HT-29 (cell line): ENCODE measurements around the gene KCTD17. TPM values are rescaled to one million over a fixed set of nuclear protein-coding genes. Genes with fewer than 3 reads are reported as not detected.

Source experiments
- DNase-seq: peaks from one replicate; pipeline ENCODE4 v3.0.0-alpha.2; 2015; ENCODE audit warnings: low spot score
- total RNA-seq: library from RNA; depleted of rRNA; stranded (reverse); fragments of >200 nt; shearing (Covaris generic); gene quantifications from 2 replicates; pipeline ENCODE4 v1.2.3, GENCODE V29; 2014; rRNA removed

Gene KCTD17, protein sequence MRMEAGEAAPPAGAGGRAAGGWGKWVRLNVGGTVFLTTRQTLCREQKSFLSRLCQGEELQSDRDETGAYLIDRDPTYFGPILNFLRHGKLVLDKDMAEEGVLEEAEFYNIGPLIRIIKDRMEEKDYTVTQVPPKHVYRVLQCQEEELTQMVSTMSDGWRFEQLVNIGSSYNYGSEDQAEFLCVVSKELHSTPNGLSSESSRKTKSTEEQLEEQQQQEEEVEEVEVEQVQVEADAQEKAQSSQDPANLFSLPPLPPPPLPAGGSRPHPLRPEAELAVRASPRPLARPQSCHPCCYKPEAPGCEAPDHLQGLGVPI
- 5.5 and 11.1 TPM in 2 replicates for total RNA-seq

- DNase-seq, result peak; percentile 19
These were observed at the start of gene KCTD17 for GRCh38 chr22:37051391-37052385. Gene KCTD17, plus strand, starts transcription at chr22:37051742. Its CDS starts 19 bp downstream, at chr22:37051761.

DNA sequence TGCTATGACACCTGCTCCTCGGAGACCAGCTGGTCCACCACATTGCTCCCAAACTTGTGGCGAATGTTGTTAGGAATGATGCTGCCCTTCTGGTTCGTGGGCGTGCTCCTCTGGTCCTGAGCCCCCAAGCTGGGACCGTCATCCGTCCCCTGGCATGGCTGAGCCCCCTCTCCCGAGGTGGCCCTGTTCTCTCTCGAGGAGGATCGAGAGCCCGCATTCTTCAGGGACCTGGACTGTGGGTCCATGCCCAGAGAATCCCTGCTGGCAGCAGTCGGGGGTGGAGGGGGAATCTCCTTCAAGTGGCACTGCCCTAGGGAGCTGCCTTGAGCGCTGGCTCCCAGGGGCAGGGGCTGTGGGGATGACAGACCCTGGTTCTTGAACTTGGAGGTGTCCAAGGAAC is 49.7 kb upstream of the KCTD17 start:
- no peak for DNase-seq

DNA sequence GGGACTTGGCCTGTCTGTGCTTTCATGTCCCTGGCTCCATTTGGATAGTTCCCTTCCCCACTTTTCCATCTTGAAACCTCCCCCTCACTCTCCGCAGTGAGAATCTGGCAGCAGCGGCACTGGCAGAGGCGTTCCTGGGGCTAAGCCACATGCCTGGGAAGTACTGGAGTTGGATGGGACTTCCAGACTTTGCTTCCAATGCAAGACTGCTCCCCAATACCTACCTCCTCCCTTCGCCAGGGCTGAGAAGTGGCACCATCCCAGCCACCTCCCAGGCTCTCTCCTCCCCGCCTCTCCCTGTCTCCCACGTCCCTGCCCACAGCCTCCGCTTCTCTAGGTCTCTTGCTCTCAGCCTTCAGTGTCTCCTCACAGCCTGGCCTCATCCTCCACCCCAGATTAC is 48.9 kb upstream of the KCTD17 start:
- DNase-seq, result no peak

DNA sequence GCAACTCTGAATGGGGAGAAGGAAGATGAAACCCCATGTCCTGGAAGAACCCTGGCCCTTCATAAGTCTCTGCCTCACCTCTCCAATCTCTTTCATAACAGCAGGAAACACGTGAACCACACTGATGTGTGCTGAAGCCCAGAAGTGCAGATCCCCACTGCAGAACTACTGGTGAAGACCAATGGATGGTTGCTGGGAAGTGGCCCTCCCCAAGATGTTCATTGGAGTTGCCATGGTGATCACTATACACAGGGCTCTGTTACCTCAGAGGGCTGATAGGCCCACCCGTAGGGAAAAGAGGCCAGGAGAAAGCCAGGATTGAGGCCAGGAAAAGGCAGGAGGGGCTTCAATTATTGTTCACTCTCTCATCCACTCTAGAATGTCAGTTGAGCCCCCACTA is 43.9 kb upstream of the KCTD17 start:
- no peak for DNase-seq

DNA sequence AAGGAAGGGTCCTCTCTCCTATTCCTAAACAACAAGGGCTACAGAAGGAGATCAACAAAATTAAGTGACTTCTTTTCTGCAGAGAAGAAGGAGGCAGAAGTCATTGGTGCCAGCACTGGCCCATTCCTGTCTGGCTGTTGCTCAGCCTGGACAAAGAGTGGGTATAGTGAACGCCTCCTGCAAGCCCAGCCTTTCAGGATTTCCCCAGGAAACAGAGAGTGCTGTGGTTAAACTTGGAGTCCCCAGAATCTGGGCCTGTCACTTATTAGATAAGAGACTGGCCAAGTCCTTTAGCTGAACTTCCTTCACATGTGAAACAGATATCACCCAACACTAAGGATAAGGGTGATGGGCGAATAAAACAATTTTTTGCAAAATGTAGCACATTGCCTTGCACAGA is 43.2 kb upstream of the KCTD17 start:
- DNase-seq, result no peak

GRCh38 chr22:37009490-37009889 is 42.1 kb upstream of the KCTD17 start:
- no peak for DNase-seq

DNA sequence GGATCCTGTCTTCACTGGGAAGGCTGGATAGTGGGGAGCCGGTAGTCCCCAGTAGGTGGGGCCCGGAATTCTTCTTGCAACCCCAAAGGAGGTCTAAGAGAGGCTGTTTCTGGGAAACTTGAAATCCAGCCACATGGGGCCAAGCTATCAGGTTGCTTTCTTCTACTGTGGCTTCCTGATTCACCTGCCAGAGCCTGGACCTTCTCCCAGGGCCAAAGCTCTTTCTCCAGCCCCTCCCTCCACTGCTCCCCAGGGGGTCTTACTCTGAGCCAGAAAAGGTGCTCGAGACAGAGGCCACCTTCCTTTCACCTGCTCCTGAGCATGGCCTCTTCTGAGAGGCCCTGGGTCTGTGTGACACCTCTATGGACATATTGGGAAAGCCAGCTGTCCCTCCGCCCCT is 41.4 kb upstream of the KCTD17 start:
- no peak for DNase-seq

DNA sequence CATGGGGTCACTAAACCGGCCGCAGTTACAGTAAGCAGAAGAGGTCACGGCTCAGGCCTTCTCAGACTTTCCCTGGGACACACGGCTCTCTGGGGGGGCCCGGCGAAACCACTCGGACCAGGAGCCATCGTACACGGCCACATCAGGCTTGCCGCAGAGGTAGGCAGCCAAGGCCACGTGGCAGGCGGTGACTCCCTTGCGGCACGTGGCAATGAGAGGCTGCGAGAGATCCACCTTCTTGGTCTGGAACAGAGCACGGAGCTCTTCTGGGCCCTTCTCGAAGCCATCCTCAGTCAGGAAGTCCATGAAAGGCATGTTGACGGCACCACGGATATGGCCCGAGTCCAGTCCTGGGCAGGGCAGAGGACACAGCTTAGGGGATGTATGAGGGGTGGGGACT is 40.6 kb upstream of the KCTD17 start:
- DNase-seq, result no peak

DNA sequence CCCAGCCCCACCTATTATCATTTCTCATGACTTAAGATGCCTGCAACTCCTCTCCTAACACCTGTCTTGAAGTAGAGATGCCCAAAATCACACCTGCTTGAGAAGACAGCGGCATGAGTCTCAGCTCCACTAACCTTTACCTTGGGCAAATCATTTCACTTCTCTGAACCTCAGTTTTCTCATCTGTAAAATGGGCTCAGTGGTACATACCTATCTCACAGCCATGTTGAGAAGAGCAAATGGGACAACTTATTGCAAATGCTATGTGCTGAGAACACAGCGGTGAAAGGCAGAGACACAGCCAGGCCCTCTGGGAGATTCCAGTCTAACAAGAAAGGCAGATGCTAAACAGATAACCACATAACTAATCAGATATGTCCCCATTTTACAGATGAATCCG is 40.1 kb upstream of the KCTD17 start:
- no peak for DNase-seq

- DNase-seq, result no peak
These were observed 39.2 kb upstream of the KCTD17 start for GRCh38 chr22:37012262-37012904.

- no peak for DNase-seq
These were observed 38.6 kb upstream of the KCTD17 start for GRCh38 chr22:37012956-37013355.

GRCh38 chr22:37014415-37014806 is 37.1 kb upstream of the KCTD17 start:
- DNase-seq, result no peak

DNA sequence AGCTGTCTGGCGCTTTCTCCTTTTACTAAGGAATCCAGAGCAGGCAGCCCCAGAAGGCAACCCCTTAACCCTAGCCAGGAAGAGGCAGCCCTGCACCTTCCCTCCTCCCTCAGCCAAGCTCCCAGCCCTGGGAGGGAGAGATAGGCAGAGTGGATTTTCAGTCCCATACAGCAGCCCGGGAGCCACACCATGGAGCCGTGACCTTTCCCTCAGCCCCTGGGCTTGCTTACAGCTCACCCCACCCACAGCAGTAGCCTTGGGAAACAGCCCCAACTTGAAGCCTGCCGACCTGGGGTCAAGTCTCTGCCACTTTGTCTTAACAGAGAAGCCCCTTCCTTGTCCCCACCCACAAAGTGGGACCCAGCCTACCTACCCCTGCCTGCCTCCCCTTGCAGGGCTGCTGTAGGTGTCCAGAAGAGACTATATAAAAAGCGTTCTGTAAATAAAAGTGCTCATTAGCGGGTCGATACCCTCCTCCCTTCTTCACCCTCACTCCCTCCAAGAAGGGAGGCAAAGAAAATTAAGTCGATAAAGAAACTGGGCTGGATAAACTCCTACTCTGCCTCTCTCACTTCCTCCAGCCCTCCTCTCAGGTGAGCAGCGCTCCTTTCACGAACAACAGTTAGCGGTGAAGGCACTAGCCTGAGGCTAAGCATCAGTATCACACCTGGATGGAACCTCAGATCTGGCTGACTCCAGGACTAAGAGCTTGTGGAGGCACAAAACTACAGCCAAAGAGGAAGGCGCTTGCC is 36.5 kb upstream of the KCTD17 start:
- peak; percentile 39 for DNase-seq

- DNase-seq, result no peak
These were observed 36.0 kb upstream of the KCTD17 start for GRCh38 chr22:37015587-37015878.

DNA sequence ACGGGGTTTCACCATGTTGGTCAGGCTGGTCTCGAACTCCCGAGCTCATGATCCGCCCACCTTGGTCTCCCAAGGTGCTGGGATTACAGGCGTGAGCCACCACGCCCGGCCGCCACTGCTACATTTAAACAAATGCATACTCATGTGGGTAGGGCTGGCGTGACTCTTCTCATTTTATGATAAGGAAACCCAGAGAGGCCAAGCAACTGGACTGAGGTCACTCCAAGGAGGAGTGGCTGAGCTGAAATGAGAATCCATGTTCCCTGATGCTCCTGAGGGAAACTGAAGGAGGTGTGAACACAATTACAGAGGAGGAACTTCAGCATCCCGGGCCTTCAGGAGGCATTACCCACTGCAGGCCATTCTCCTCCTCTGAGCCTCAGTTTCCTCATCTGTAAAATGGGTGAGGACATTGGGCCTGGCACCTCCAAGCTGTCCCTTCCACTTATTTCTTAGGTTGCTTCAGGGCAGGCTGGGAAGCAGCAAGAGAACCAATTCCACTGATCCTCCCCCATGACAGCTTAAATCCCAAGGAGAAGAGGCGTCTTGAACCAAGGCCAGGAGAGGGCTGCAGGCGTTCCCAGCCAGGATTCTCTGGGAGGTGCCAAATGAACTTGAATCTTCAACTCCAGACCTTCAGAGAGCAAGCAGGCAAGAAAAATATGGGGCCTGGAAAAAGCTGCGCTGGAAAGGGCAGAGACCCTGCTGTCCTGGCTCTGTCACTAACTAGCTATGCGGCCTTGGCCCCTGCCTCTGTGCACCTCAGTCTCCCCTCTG is 35.2 kb upstream of the KCTD17 start:
- no peak for DNase-seq

DNA sequence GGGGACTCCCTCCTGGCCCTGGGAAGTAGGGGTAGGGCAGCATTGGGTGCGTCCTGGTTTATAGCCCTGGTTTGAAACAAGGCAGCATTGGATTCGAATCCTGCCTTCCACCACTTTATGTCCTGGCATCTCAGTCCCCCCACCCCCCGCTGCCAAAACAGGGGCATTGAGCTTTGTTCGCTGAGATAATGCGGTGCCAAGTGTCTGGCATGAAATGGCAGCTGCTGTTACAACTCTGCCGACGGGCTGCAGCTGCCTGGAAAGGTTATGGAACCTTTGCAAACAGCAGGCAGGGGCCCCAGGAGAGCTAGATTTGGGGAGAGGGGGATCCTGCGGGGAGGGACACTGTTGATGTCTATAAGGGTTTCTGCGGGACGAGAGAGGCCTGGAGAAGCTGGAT is 34.2 kb upstream of the KCTD17 start:
- no peak for DNase-seq

DNA sequence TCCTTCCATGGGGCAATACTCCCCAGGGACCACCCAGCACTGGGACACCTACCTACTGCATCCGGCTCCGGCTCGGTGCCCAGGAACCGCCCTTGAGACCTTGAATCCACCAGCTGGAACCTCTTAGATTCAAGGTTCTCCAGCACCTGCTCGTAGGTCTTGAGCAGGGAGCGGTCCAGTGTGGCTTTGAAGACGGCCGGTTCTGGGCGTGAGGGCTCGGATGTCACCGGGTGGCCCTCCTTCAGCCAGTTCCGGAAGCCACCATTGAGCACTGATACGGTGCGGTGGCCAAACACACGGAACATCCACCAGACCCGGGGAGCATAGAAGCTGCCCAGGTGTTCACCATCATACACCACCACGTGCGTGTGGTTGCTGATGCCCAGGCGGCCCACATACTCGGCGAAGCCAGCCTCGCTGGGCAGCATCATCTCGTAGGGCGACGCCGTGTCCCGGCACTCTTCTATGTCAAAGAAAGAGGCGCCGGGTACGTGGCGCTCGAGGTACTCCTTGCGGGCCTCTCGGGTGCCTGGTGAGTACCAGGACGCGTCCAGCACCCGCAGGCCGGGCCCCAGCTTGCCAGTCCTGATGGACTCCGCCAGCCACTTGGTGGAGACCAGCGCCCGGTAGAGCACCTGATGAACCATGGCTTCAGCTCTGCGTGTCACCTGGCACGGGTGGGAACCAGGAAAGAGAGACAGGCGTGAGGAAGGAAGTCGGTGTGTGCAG is 33.3 kb upstream of the KCTD17 start:
- DNase-seq, result no peak

- peak; percentile 37 for DNase-seq
These were observed 32.7 kb upstream of the KCTD17 start for GRCh38 chr22:37018815-37019308.

GRCh38 chr22:37019309-37020191 is 32.0 kb upstream of the KCTD17 start, which contains the start of the genes MPST and TST:
Gene MPST, plus strand, starts transcription at chr22:37019742. Its CDS starts 95 bp downstream, at chr22:37019837.
Gene TST, minus strand, starts transcription at chr22:37019447. Its CDS starts 715 bp downstream, at chr22:37018732.
- DNase-seq, result peak; percentile 48
